Activated CD8-positive, alpha-beta memory T cell treated with anti-CD3 and anti-CD28 coated beads, Interleukin-2, amount 50 U/mL, for 4 hours (primary cell): ENCODE data around the gene MPZL2.
A peak's percentile ranks its signal among the peaks of the same experiment; 100 is the strongest.

Experiments
- DNase-seq: peaks from one replicate; pipeline ENCODE4 v3.0.0-alpha.2; 2020

The MPZL2 gene

GRCh38 chr11:118283037-118283636 lies 19.0 kb upstream of the MPZL2 start:
- DNase-seq: no peak

- DNase-seq: no peak
These were observed 18.5 kb upstream of the MPZL2 start for GRCh38 chr11:118282606-118283005.

- DNase-seq: no peak
These were observed 17.2 kb upstream of the MPZL2 start for GRCh38 chr11:118281284-118281683.

- DNase-seq: no peak
These were observed 13.2 kb upstream of the MPZL2 start for GRCh38 chr11:118277312-118277711.

GRCh38 chr11:118276422-118276821 lies 12.3 kb upstream of the MPZL2 start:
- DNase-seq: no peak

- no peak for DNase-seq
These were observed 11.1 kb upstream of the MPZL2 start for GRCh38 chr11:118275176-118275575.

GRCh38 chr11:118274186-118274585 lies 10.1 kb upstream of the MPZL2 start:
- no peak for DNase-seq

GRCh38 chr11:118272001-118272400 lies 7.9 kb upstream of the MPZL2 start:
- DNase-seq: no peak

GRCh38 chr11:118267486-118267885 lies 3.4 kb upstream of the MPZL2 start:
- DNase-seq: no peak

- no peak for DNase-seq
These were observed 1.9 kb upstream of the MPZL2 start for GRCh38 chr11:118265954-118266353.

GRCh38 chr11:118264569-118265465 lies 720 bp upstream of the MPZL2 start:
- no peak for DNase-seq

- DNase-seq: no peak
These were observed 985 bp downstream of the MPZL2 start for GRCh38 chr11:118263112-118263511.

GRCh38 chr11:118260353-118260752 lies 3.7 kb downstream of the MPZL2 start:
- no peak for DNase-seq

GRCh38 chr11:118259138-118259537 lies 5.0 kb downstream of the MPZL2 start:
- DNase-seq: no peak

GRCh38 chr11:118258410-118258809 lies 5.7 kb downstream of the MPZL2 start:
- DNase-seq: no peak

- no peak for DNase-seq
These were observed 11.4 kb downstream of the MPZL2 start for GRCh38 chr11:118252688-118253087.

GRCh38 chr11:118251858-118252652 lies 12.0 kb downstream of the MPZL2 start, which contains the start of gene MPZL3:
MPZL3 (minus strand) TSS chr11:118252365; CDS start chr11:118252294, 71 bp downstream.
- DNase-seq: peak; percentile 79

GRCh38 chr11:118247041-118247440 lies 17.1 kb downstream of the MPZL2 start:
- DNase-seq: no peak

GRCh38 chr11:118245936-118246562 lies 18.0 kb downstream of the MPZL2 start:
- DNase-seq: no peak

GRCh38 chr11:118243993-118244762 lies 19.9 kb downstream of the MPZL2 start:
- no peak for DNase-seq

- no peak for DNase-seq
These were observed 20.9 kb downstream of the MPZL2 start for GRCh38 chr11:118243161-118243560.

GRCh38 chr11:118241764-118242098 lies 22.4 kb downstream of the MPZL2 start:
- DNase-seq: no peak
